HUES48 (cell line): Measurements from ENCODE around the gene FLYWCH1.

Source experiments
- H3K27ac ChIP-seq: one replicate; pipeline ENCODE4 v1.7.0; 2013; ENCODE audit warnings: low read depth, low read length, inconsistent platforms
- H3K27me3 ChIP-seq: 2 replicates; pipeline ENCODE4 v1.6.1; 2013; ENCODE audit warnings: mild to moderate bottlenecking, low read length; ENCODE audit not compliant: control insufficient read depth, insufficient read depth
- H3K36me3 ChIP-seq: 2 replicates; pipeline ENCODE4 v1.6.1; 2013; ENCODE audit warnings: low read length; ENCODE audit not compliant: control insufficient read depth, insufficient read depth
- H3K4me1 ChIP-seq: 2 replicates; pipeline ENCODE4 v1.6.1; 2013; ENCODE audit warnings: mild to moderate bottlenecking, low read length; ENCODE audit not compliant: control insufficient read depth, insufficient read depth
- H3K4me3 ChIP-seq: 2 replicates; pipeline ENCODE4 v1.5.1; 2013; ENCODE audit warnings: mild to moderate bottlenecking, low read depth, low read length
- H3K9ac ChIP-seq: 2 replicates; pipeline ENCODE4 v1.6.1; 2013; ENCODE audit warnings: mild to moderate bottlenecking, low read depth, low read length, moderate library complexity
- H3K9me3 ChIP-seq: 2 replicates; pipeline ENCODE4 v1.6.1; 2013; ENCODE audit warnings: low read length; ENCODE audit not compliant: control insufficient read depth, insufficient read depth

The FLYWCH1 gene

DNA sequence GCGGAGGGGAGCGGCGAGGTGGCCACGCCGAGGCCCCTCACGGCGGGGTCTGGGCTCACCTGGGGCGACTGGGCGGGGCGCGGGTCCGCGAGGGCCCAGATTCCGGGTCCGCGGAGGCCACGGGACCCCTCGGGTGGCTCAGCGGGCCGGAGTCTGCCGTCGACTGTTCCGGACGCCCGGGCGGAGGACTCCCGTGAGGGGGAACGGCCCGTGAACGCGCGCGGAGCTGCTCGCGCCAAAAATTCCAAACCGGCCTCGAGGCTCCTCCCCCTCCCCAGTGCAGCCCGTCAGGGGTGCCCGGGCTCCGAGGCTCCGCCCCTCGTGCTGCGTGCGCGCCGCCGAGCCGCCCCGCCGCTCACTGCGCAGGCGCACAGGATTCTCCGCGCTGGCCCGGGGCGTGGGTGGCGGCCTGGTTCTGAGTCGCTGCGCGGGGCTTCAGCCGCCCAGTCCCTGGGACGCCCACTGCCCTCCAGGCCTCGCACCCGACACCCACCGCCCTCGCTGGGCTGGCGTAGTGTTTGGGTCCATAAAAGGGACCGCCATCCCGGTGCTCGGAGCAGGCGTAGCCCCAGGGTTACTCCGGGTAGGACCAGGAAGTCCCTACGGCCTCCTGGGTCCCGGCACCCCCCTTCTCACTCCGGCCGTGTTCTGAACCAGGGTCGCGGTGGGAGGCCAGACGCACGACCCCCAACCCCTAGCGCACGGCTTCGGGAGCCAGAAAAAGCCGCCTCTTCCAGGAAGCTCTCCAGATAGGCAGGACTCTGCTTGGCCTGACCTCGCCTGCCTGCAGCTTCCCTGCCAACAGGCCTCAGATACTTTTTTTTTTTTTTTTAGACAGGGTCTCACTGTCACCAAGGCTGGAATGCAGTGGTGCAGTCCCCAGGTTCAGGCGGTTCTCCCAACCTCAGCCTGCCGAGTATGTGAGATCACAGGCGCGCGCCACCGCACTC lies 68.8 kb downstream of the FLYWCH1 start, which contains the start of gene PKMYT1:
Gene PKMYT1 (minus strand): TSS at position 220 of the 950 bp plus-strand sequence. CDS start 789 bp downstream, outside the sequence.
- H3K4me3 ChIP-seq, result peak within 1 kb of the TSS; percentile 86
- no peaks in the 10 kb centered on the region for H3K9me3 ChIP-seq
- H3K4me1 ChIP-seq, result peaks cover 27% of the 10 kb centered on the region
- H3K27ac ChIP-seq, result peak within 1 kb of the TSS; percentile 98
- no peaks in the 10 kb centered on the region for H3K27me3 ChIP-seq
- peak within 1 kb of the TSS; percentile 88 for H3K9ac ChIP-seq
- peaks cover 32% of the 10 kb centered on the region for H3K36me3 ChIP-seq

DNA sequence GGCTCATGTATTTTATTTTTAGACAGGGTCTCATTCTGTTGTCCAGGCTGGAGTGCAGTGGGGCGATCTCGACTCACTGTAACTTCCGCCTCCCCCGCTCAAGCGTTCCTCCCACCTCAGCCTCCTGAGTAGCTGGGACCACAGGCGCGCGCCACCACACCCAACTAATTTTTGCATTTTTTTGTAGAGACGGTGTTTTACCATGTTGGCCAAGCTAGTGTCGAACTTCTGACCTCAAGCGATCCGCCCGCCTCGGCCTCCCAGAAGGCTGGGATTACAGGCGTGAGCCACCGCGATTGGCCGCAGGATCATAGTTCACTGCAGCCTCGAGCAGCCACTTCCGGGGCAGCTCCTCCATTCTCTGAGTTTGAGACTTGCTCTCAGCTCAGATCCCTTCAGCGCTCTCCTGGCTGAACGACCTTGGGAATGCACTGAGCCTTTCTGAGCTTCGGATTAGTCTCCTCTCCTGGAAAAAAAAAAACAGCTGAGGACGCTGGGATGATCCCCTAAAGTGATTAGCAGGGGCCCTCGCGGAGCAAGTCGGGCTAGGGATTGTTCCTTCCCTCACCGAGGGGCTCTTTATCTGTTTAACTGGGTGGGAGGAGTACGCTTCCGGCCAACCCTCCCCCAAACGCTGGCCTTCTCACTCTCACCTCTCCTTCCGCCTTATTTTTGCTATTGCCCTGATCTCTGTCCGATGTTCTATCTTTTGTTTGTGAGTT lies 69.6 kb downstream of the FLYWCH1 start:
- H3K9me3 ChIP-seq, result no peaks in the 10 kb centered on the region
- H3K9ac ChIP-seq, result peak overlapping the region; percentile 88; the same call in 1 of the 2 replicates
- H3K27me3 ChIP-seq, result no peaks in the 10 kb centered on the region
- H3K4me3 ChIP-seq, result peak overlapping the region; percentile 86
- peaks cover 24% of the 10 kb centered on the region for H3K36me3 ChIP-seq
- peak overlapping the region; percentile 98 for H3K27ac ChIP-seq
- H3K4me1 ChIP-seq, result peaks cover 27% of the 10 kb centered on the region

DNA sequence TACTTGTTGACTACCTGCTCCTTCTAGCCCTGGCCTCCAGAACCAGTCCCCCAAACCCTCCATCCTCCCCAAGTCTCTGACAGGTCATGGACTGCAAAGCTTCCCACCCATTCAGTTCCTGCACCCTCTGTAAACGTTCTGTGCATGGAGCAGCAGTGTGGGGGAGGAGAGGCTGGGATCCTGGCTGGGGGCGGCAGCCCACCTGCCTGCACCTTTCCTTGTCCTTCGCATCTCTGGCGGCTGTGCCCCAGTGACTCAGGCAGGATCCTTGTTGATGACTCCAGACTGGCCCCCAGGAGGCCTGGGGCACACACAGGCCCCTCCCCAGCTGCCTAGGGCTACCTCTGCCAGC lies 70.1 kb downstream of the FLYWCH1 start:
- peaks cover 19% of the 10 kb centered on the region for H3K36me3 ChIP-seq
- no peaks in the 10 kb centered on the region for H3K27me3 ChIP-seq
- H3K4me1 ChIP-seq, result peaks cover 27% of the 10 kb centered on the region
- H3K4me3 ChIP-seq, result peak overlapping the region; percentile 86
- peak overlapping the region; percentile 88; the same call in 1 of the 2 replicates for H3K9ac ChIP-seq
- no peaks in the 10 kb centered on the region for H3K9me3 ChIP-seq
- H3K27ac ChIP-seq, result peak overlapping the region; percentile 98

DNA sequence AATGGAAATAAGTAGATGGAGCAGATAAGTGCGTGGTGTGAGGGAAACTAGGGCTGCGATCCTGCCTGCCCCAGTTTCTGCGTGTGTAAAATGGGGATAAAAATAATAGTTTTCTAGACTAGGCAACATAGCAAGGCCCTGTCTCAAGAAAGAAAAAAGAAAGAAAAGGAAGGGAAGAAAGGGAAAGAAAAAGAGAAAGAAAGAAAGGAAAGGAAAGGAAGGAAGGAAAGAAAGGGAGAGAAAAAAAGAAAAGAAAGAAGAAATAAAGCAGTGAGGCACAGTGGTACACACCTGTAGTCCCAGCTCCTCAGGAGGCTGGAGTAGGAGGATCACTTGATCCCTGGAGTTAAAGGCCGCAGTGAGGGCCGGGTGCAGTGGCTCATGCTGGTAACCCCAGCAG lies 70.7 kb downstream of the FLYWCH1 start:
- peak overlapping the region; percentile 98 for H3K27ac ChIP-seq
- H3K4me3 ChIP-seq, result no peak overlapping the region
- peaks cover 13% of the 10 kb centered on the region for H3K36me3 ChIP-seq
- H3K9me3 ChIP-seq, result no peaks in the 10 kb centered on the region
- H3K9ac ChIP-seq, result no peak overlapping the region
- no peaks in the 10 kb centered on the region for H3K27me3 ChIP-seq
- H3K4me1 ChIP-seq, result peaks cover 27% of the 10 kb centered on the region

DNA sequence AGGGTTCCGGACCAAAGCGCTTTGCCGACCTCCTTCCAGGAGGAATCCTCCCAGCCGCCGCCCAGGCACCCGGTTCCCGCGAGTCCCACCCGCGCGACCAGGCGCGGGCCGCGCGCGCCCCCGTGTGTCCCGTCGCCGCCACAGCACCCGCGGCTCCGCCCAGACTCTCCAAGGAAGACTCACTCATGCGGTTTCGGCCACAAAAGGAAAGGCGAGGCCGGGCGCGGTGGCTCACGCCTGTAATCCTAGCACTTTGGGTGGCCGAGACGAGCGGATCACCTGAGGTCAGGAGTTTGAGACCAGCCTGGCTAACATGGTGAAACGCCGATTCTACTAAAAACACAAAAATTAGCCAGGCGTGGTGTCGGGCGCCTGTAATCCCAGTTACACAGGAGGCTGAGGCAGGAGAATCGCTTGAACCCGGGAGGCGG lies 72.0 kb downstream of the FLYWCH1 start:
- H3K4me1 ChIP-seq, result peaks cover 27% of the 10 kb centered on the region
- H3K27ac ChIP-seq, result peak overlapping the region; percentile 35
- H3K9ac ChIP-seq, result no peak overlapping the region
- H3K36me3 ChIP-seq, result 0 out of 2 replicates have a peak, but pooled peaks cover 5% of the 10 kb centered on the region
- no peaks in the 10 kb centered on the region for H3K27me3 ChIP-seq
- no peaks in the 10 kb centered on the region for H3K9me3 ChIP-seq
- H3K4me3 ChIP-seq, result no peak overlapping the region

DNA sequence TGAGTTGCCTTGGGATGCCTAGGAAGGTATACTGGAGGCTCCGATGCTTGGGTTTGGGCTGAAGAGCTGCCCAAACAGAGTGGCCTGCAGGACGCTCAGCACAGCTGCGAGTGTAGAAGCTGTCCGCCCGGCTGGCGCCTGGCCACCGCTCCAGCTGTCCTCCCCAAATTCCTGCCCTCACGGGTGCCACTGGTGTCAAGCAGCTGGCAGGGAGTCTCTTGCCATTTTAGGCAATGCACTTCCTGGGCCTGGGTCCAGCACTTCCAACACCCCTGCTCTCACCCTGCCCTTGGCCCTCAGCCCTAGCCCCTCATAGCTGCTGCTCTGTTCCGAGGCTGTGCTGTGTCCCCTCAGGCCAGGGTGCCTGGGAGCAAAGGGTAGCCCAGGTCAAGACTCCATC lies 73.7 kb downstream of the FLYWCH1 start:
- Histone ChIP-seq H3K27me3 (no peaks in the 10 kb centered on the region), H3K9ac (no peak overlapping the region), H3K27ac (no peak overlapping the region), H3K4me1 (peaks cover 32% of the 10 kb centered on the region), H3K4me3 (no peak overlapping the region), H3K9me3 (no peaks in the 10 kb centered on the region), H3K36me3 (no peaks in the 10 kb centered on the region)

DNA sequence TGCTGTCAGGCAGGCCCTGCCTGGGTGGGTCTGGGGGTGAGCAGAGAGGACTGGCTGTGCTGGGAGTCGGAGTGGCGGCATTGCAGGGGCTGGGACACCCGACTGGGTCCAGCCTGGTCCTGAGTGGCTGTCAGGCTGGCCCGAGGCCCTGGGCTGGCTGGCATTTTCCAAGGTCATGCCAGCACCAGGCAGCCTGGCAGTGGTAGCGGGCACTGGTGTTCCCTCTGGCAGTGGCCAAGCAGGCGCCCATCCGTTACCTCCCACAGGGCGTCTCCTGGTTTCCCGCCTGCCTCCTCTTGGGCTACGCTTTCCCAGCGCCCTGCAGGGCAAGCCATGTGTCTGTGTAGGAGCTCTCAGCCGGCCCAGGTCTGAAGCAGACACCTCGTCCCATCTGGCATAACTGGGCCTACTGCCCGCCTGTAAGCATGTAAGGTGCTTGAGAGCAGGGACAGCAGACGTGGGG lies 74.2 kb downstream of the FLYWCH1 start:
- H3K9me3 ChIP-seq, result no peaks in the 10 kb centered on the region
- H3K4me3 ChIP-seq, result no peak overlapping the region
- H3K27me3 ChIP-seq, result no peaks in the 10 kb centered on the region
- H3K9ac ChIP-seq, result no peak overlapping the region
- no peak overlapping the region for H3K27ac ChIP-seq
- H3K4me1 ChIP-seq, result peaks cover 32% of the 10 kb centered on the region
- no peaks in the 10 kb centered on the region for H3K36me3 ChIP-seq

DNA sequence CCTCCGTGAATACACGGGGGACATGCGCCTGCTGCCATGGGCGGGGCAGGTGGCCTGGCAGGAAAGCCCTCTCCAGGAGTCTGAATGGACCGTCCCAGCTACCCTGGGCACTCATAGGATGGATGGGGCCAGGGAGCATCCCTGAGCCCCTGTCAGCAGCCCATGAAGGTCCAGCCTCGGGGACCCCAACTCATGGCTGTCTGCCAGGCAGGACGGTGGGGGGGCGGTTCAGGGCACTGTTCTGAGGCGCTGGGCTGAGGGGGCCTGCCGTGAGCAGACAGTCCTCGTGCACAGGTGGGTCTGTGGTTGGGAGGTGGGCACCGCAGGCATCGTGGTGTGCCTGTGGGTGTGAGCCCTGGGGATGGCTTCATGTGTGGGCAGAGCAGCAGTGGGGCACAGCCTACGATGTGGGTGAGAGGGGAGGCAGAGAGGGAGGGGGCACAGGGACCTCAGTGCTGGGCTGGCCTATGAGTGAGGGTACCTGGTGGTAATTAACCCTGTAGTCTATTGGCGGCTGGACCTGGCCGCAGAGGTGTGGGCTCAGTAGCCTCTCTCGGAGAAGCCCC lies 75.0 kb downstream of the FLYWCH1 start:
- Histone ChIP-seq H3K4me1 (peaks cover 27% of the 10 kb centered on the region), H3K4me3 (no peak overlapping the region), H3K9ac (no peak overlapping the region), H3K9me3 (no peaks in the 10 kb centered on the region), H3K27me3 (no peaks in the 10 kb centered on the region), H3K36me3 (no peaks in the 10 kb centered on the region), H3K27ac (no peak overlapping the region)

DNA sequence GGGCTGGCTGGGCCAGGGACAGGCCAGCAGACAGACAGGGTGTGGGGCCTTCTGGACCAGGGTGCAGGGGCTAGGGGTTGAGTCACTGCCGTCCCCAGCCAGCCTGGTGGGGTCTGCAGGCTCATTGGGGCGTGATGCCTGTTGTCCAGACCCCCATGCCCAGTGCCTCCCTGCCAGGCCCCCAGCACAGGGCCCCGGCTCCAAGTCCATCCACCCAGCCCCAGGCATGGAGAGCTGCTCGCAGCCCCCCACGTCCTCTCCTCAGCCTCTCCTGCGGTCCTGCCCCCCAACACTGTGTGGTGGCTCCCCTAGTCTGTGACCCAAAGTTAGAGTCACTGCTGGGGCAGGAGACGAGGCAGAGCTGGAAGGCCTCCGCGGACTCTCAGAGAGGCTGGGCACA lies 75.6 kb downstream of the FLYWCH1 start:
- peaks cover 21% of the 10 kb centered on the region for H3K4me1 ChIP-seq

DNA sequence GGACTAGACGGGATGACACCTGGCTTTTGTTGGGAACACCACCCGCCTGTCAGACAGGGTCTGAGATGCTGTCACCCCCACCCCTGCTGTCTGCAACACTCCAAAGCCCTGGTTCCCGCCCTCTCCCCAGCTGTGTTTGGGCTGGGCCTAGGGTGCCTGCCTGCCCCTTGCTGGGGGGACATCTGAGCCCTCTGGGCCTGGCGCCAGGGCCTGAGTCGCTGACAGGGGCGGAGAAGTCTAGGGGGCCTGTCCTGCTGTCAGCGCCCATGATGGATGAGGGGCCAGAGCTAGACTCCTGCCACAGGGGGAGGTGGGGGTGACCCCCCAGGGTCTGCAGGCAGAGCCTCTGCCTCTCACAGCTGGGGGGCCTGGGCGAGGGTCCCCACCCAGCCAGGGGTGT lies 76.1 kb downstream of the FLYWCH1 start:
- Histone ChIP-seq H3K4me3 (no peak overlapping the region), H3K27me3 (no peaks in the 10 kb centered on the region), H3K27ac (no peak overlapping the region), H3K9ac (no peak overlapping the region), H3K9me3 (no peaks in the 10 kb centered on the region), H3K4me1 (peaks cover 19% of the 10 kb centered on the region), H3K36me3 (no peaks in the 10 kb centered on the region)

More for the DNA sequence above, 75.6 kb downstream of the FLYWCH1 start:
- no peak overlapping the region for H3K4me3 ChIP-seq
- H3K27me3 ChIP-seq, result no peaks in the 10 kb centered on the region
- H3K27ac ChIP-seq, result no peak overlapping the region
- H3K9me3 ChIP-seq, result no peaks in the 10 kb centered on the region
- no peaks in the 10 kb centered on the region for H3K36me3 ChIP-seq
- H3K9ac ChIP-seq, result no peak overlapping the region
